GM21360 (cell line): ENCODE results near the gene SPDL1.

ENCODE experiments used
- ATAC-seq: cut with Tn5 transposase; IDR thresholded peaks from one replicate; pipeline ENCODE4 v1.9.1; 2021; ENCODE audit warnings: mild to moderate bottlenecking, moderate library complexity; ENCODE audit not compliant: unreplicated experiment

The SPDL1 gene

GRCh38 chr5:169628892-169629291 lies 45.3 kb downstream of the SPDL1 start:
- no peak for ATAC-seq

- no peak for ATAC-seq
These were observed 46.4 kb downstream of the SPDL1 start for GRCh38 chr5:169629847-169630548.

- no peak for ATAC-seq
These were observed 47.8 kb downstream of the SPDL1 start for GRCh38 chr5:169631360-169631759.

GRCh38 chr5:169632946-169633345 lies 49.4 kb downstream of the SPDL1 start:
- no peak for ATAC-seq

- ATAC-seq = no peak
These were observed 51.0 kb downstream of the SPDL1 start for GRCh38 chr5:169634606-169635005.

GRCh38 chr5:169635936-169636335 lies 52.4 kb downstream of the SPDL1 start:
- ATAC-seq = no peak

GRCh38 chr5:169636477-169637084 lies 53.0 kb downstream of the SPDL1 start:
- ATAC-seq = no peak

- peak; percentile 87 for ATAC-seq
These were observed 53.5 kb downstream of the SPDL1 start, which contains the start of gene DOCK2 for GRCh38 chr5:169637085-169637548. TSS of gene DOCK2 (plus strand) at chr5:169637275. CDS start at chr5:169637327, 52 bp downstream.

GRCh38 chr5:169637549-169638121 lies 54.1 kb downstream of the SPDL1 start:
- peak; percentile 66 for ATAC-seq

- ATAC-seq = no peak
These were observed 57.7 kb downstream of the SPDL1 start for GRCh38 chr5:169641253-169641652.

GRCh38 chr5:169646856-169647255 lies 63.3 kb downstream of the SPDL1 start:
- ATAC-seq = no peak

GRCh38 chr5:169647566-169647965 lies 64.0 kb downstream of the SPDL1 start:
- peak; percentile 56 for ATAC-seq

GRCh38 chr5:169648725-169649310 lies 65.2 kb downstream of the SPDL1 start:
- no peak for ATAC-seq

- ATAC-seq = no peak
These were observed 65.9 kb downstream of the SPDL1 start for GRCh38 chr5:169649486-169649885.

GRCh38 chr5:169650701-169651331 lies 67.2 kb downstream of the SPDL1 start:
- ATAC-seq = peak; percentile 33

- ATAC-seq = no peak
These were observed 68.0 kb downstream of the SPDL1 start for GRCh38 chr5:169651526-169651925.

GRCh38 chr5:169652057-169652456 lies 68.5 kb downstream of the SPDL1 start:
- no peak for ATAC-seq

GRCh38 chr5:169653091-169653490 lies 69.5 kb downstream of the SPDL1 start:
- ATAC-seq = no peak
